Stimulated activated CD4-positive, alpha-beta T cell treated with anti-CD3 and anti-CD28 coated beads, Interleukin-12 subunit alpha, Interleukin-12 subunit beta, amount 100 ng/mL, for 24 hours (primary cell): Measurements from ENCODE around the gene FAM9C.
"Not testable (repeated sequence)": the region's sequence is repeated elsewhere in the genome, so short reads cannot be mapped to it uniquely, and the experiment has no call there.

Experiments used
- DNase-seq, 2 experiments: peaks; one replicate each; pipeline ENCODE4 v3.0.0-alpha.2; 2020; ENCODE audit warnings: low read depth in 2 of 2

Gene FAM9C

DNA sequence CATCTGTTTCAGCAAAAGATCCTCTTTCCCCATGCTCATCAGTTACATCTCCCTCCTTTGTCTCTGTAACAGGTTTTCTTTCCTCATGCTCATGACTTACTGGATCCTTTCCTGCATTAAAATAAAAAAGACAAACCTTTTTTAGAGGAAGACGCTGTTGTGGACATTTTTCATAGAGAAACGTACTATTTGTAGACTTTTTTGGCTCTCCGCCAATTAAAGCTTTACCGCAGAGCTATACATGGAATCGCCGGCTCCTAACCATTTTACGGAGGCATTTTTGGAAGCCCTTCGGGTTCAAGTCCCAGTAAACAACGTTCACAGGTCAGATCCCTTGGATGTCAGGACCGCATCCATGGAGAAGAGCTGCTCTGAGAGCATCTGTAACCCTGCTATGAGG, 1.3 kb downstream of the FAM9C start:
- no peak for DNase-seq

DNA sequence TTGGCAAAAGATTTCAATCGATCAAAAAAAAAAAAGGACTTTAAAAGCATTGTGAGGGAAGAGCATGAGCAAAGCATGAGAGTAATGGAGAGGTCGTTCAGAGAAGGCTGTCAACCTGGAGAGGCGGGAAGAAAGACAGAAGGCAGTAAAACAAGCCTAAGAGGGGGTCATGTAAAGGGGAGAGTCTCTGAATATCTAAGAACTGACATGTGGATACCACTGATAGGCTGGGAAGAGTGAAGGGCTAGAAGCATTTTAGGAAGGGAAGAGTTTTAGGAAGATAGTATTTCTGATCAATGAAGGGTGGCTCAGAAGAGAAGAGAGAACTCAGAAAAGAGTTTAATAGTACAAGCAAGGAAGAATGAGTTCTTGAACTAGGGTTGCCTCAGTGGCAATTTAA, 7.5 kb downstream of the FAM9C start:
- no peak for DNase-seq

DNA sequence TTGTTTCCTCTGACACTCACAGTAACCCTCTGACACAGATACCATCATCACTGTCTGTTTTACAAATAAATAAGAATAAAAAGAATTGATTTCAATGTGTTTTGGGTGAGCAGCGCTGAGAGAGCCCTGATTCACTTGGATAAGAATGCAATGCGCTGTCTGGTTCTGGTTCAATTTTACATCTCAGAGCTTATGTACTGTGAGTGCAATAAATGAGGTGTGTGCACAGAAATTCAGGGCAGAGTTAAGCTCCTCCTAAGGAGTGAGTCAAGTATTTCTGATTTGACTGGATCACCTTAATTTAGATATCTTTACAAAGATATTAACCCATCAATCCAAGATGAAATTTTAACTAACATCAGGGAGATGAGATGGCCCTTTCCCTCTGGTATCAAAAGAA, 11.2 kb downstream of the FAM9C start:
- no peak for DNase-seq

DNA sequence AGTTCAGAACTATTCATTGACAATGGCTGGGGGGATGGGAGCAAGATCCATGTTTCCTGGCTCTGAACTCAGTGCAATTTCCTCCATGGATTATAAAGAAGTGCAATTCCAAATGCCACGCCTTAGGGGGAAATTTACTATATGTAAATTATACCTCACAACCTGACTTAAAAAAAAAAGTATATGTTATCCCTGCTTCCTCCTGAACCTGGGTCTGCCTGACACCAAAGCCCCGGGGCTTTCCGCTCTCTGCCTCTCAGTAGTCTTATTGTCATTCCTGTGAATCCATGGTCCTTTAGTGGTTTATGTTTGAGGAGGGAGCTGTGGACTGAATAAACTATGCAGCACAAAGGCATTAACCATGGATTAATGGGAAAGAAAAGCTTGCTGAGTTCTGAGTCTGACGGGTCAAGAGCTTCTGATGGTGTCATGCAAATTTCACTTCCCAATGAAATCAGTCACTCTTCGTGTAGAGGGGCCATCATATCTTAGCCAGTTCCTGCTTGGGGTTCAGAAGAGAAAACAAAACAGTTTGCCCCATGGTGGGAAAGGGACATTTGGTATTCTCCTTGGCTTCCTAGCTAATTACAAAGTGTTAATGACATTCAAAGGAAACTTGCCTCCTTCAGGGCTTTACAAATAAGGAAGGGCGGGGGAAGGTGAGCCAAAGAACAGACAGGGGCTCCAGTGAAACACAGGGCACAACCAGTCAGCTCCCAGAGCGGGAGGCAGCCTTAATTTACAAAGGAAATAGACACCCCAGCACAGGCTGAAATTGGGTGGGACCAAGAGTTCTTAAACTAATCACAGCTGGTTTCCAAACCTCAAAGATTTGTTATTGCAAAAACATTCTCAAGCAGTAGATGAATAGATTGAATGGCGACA, 14.3 kb downstream of the FAM9C start:
- DNase-seq = no peak

DNA sequence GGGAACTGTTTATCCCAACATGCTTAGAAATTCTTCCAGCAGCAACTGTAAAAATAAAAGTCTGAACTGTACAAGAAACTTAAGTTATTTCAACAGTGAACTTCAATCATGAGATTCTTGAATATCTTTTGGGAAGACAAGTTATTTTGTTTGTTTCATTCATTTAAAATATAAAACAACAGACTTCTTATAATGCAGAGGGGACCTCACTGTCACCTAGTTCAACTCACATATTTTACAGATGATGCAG, 14.9 kb downstream of the FAM9C start:
- no peak for DNase-seq

DNA sequence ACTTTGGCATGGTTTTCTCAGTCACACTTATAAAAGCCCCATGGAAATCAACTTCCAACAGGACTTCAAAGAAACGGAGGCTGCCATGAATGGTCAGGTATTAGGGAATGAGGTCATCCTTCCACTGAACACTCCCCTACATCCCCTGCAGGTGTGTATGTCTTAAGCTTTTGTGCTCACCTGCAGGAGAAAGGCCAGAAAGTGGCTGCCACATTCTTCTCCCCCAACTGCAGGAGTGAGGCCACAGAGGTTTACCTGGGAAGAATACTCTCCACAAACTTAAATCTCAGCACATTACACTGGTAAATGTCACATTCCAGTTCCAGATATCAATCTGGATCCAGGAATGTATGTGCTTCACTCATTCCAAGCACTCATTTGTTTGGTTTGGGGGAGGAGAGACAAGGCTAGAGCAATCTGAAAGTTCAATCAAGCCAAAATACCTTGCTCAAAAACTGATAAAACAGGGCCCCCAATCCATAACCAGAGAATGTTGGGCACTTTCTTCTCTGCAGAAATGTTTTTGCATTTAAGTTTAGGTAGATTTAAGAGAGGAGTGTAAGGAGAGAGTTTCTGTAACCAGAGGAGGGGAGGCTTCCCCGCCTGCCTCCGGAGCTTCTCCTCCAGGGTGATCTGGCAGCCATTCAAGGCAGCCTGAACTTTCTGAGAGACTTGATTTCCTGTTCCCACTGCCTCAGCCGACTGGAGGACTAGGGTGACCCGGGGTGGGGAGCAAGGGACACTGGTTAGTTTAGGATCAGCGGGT, 15.4 kb downstream of the FAM9C start:
- DNase-seq = no peak

DNA sequence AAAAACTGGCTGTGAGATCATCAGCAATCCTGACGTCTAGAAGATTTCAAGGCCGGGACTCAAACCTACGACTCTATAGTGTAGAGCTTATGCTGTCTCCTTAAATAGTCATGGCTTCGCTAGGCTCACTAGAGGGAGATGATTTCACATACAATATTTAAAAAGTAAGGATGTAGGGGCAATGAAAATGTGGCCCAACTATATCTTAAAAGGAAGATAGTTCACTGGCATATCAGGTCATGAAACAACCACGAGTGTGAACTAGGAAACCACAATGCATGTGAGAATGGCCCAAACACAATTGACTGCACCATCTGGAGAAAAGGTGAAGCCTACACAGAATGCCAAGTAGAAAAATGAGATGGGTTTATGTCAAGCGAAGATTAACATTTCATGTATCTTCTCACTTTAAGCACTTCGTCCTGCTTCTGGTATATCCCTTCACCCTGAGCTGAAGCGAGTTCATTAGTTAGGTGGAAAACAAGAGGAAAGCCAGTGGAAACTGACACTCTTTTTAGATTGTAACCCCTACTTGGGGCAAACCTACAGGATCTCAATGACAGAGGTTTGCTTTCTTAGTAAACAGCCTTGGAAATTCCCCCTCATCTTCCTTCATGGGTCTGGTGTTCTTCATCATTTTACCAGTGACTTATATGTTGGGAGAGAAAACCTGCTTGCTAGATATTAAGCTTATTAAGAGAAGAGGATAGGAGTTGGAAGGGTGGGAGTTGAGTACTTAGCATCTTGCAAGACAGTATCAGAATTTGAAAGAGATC, 17.4 kb downstream of the FAM9C start:
- no peak for DNase-seq

DNA sequence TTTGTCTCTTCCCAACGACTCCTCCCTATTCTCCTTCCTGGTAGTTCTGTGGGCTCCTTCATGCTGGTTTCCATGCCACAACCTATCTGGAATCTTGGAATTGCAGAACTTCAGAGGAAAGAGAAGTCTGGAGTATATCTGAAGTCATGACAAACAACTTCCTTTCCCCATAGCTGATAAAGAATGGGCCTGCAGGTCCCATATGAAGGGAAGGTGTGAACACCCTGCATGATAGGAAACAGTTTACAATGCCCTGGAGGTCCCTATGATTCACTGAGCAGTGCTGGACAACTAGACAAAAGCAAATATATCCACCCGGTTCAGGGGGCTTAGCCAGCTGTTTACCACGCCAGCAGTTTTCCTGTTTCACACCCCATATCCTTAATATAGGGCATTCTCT, 19.4 kb downstream of the FAM9C start:
- DNase-seq = no peak

DNA sequence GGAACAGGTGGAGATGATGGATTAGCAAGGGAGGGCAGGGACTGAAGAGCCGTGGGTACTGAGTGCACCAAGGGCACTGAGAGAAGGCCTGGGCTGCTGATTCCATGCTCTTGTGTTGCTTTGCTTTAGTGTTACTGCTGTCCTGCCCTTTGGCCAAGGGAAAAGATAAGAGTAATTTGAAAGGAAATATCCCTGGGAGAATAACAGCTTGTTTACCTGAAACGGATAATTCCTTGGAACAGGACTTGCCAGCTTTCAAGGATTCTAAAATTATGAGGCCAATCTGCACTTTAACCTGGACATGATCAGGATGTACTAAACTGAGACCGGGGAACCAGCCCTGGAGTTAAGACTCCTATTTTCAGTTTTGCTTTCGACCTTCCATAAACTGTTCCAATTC, 20.4 kb downstream of the FAM9C start:
- DNase-seq = no peak

DNA sequence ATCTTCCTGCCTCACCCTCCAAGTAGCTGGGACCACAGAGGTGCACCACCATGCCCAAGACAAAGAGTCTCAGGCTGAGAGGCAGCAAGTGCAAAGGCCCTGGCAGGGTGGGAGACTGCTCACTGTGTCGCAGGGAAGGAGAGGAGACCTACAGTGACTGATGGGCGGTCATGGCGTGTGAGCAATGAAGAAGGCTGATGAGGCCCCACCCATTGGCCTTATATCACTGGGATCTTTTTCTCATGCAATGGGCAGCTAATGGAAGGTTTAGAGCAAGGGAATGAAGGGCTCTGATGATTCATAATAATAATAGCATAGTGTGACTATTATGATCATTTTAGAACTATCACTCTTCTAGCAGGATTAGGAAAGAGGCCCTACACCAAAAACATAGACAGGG, 20.9 kb downstream of the FAM9C start:
- DNase-seq = no peak

DNA sequence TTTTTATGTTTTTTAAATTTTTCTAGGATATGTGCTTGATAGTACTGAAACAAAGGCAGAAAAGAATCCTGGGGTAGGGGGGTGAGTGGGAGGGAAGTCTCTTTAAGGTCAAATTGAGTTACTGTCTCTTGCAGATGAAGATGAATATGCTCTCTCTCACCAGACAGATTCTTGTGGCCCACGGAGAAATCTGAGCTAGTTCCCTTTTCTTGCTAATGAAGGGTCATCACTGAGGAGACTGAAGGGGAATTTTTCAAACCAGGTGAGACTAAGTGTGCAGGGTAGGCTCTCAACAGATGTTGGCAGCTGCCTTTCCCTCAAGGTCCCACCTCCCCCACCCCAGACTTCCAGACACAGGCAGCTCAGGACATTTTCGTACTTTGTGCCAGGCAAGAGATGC, 21.5 kb downstream of the FAM9C start:
- DNase-seq = no peak

DNA sequence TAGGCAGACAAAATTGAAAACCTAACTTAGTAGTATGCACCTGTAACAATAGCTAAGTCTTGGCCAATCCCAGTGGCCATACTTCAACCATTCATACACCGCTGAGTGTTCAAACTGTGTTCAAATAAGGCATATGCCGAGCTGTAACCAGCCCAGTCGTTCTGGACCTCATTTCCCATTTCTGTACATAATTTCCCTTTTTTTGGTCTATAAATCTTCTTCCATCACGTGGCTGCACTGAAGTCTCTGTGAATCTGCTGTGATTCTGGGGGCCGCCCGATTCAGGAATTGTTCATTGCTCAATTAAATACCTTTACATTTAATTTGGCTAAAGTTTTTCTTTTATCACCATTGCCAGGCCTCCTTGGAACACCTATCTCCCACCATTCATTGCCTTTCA, 27.7 kb downstream of the FAM9C start:
- not testable (repeated sequence) for DNase-seq

DNA sequence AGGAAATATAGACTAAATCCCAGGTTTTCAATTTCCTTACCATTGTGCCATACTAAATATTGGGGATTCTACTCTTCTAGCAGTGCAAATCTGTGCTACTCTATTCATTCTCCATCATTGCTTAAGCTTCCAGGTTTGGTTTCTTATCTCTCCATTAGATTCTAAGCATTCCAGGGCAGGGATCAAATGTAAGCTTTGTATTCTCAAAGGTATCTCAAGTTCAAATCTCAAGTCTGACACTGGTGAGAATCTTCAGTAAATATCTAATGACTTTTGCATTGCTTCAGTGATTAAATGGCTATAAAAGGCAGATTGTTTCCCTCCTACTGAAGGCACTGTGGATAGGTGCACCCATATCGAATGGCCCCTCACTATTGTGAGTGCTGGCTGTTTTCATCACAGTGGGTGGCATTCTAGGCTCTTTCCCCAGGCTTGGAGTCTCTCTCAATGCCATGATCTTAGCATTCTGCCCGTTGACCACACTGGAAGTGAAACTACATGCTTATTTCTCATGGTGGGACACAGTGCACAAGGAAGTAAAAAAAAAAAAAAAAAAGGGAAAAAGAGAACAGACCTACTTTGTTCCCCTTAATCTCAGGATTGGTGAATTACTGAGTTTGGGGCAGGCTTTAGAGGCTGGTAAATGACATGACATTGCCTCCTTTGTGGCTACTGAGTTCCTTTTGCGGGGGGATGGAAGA, 28.7 kb downstream of the FAM9C start:
- no peak for DNase-seq

DNA sequence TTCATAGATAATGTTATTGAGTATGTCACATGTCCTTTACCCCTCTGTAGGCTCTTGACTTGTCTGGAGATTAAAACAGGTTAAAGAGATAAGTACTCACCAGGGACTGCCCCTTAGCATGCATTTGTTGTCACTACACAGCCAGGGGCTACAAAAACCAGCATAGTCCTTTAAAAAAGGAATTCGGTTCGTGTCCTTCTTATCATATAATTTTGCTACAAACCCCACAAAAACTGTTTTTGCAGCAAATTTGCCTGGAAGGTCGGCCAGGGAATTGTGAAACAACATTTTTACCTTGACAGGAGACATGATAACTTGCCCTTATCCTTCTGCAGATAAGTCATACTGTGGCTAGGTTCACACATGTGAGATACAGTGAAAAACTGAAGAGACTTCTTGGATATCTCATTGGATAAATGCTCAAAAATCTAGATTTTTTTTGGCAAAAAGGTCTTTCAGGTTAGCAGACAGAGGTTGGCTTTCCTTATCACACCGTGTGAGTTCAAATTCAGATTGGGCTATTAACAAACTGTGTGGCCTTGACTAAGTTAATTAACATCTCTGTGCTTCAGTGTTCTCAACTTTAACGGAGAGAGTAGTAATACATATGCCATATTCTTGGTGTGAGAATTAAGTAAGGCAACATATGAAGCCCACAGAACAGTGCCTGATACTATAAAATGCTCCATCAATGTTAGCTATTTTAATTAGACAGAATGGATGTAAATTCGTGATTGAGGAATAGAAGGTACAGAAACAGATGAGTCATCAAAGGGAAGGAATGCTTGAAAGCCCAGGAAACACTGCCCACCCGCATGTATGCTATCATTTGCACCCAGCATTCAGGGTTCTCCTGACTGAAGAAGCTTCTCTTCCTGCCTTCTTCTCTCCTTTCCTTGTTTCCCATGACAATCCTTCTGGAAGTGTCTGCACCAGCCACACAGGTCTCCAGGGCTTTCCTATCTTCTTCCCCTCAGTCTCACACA, 30.0 kb downstream of the FAM9C start:
- DNase-seq = no peak

DNA sequence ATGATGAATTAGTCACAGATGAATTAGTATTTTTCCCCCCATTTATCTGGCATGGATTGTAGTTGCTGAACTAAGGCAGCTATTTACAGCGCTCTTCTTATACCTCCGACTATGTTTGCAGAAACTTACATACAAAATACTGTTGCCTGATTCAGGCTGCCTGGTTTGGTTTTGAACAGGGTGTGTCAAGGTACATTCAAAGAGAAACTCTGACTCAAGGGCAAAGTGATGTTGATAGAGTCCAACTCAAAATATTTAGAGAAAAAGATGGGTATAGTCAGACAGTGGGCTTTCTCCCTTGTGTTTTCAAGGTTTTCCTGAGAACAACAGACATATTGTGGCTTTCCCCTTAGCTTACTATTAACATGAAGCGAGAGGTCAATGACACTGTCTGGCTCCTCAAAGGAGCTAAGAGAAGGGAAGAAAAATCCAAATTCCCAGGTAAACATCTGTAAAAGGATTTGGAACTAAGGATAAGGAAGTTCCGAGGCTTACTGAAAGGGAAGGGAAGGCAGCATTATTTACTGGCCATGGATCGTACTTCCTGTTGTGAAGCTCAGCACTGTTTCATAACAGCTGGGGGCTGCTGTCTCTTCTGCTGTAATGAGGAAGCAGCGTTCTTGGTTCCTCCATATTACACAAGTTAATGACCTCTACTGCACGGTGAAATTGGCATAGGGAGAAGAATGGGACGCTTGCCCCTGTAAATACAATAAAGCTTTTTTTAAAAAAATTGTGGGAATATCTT, 30.9 kb downstream of the FAM9C start:
- DNase-seq = no peak

DNA sequence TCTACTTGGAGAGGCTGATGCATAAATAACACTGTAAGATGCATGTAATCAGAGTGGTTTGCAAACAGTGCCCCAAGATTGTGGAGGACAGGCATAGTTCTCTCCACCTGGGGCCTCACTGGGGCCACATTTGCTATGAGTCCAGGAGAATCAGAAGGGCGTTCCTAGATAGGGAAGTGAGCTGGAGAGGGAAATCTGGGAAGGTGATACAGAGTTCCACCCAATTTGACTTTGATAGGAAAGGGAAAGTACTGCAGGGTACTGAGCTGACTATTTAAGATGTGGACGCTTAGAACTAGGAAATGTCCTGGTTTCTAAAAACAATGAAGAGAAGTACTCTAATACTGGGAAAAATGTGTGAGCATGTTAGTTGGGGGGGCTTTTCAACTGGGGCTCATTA, 33.9 kb downstream of the FAM9C start:
- no peak for DNase-seq

DNA sequence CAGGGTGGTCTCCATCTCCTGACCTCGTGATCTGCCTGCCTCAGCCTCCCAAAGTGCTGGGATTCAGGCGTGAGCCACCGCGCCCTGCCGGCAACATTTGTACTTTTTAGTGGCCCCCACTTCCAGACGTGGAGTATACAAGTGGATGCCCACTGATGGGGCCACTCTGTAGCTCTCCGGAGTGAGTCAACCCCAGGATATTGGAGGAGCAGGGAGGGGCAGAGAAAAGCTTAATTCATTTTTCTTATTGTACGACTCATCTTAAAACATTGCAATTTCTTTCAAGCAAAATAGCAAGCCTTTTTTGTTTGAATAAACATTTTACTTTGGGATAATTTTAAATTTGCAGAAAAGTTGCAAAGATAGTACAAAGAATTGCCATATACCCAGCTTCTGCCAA, 34.6 kb downstream of the FAM9C start:
- no peak for DNase-seq

DNA sequence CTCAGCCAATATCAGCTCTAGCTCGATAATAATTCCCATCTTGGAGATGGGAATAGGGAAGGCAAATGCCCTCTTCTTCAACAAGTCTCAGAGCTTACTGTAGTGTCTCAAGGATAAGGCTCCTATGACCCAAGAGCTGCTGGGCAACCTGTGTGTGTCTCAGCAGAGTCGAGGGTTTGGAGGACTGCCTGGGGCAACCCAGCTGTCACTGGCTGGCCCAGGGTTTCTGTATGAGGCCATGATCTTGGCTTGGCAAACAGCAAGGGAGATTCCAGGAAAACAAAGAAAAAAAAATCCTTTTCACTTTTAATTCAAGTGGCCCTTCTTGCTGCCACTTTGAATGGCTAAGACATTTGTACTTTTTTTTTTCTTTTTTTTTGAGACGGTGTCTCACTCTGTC, 35.1 kb downstream of the FAM9C start:
- DNase-seq = no peak

DNA sequence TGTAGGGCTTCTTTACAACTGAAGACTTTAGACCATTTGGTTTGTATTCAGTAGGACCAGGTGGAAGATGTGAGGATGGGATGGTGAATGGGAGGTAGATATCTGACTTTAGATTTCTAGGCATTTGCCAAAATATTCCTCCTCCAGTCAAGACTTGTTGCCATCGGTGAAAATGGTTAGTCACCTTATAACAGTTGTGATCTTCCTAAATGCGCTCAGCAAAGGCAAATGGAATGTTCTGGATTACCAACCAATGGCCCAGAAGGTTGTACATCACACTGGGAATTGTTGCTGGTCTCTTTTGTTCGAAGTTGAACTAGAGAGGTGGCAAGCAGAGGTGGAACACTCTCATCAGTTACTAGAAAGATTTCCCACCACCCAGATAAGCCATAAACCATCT, 35.6 kb downstream of the FAM9C start:
- no peak for DNase-seq

DNA sequence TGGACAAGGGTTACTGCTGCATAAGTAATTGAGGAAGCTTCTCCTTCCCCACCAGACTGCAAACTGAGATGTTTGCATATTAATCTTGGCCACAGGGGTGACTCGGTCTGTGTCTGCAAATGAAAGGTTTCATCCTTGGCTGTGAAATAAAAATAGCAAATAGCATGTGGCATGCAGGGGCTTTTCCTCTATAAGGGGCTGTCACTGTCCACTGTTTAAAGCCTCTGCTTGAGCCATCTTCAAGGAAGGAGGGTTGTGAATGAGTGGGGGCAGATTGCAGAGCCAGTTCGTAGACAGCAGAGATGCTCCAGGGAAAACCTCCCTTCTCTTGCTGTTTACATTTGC, 36.3 kb downstream of the FAM9C start:
- no peak for DNase-seq
